HG02973 (cell line): Measurements from ENCODE around the gene DOC2B.
"Not testable (repeated sequence)": the region's sequence is repeated elsewhere in the genome, so short reads cannot be mapped to it uniquely, and the experiment has no call there.

ENCODE experiments used
- ATAC-seq: cut with Tn5 transposase; IDR thresholded peaks from one replicate; pipeline ENCODE4 v1.9.1; 2021; ENCODE audit warnings: moderate library complexity; ENCODE audit not compliant: unreplicated experiment

The DOC2B gene

GRCh38 chr17:146983-147761 is 34.3 kb downstream of the DOC2B start:
- no peak for ATAC-seq

GRCh38 chr17:146546-146945 is 34.9 kb downstream of the DOC2B start:
- no peak for ATAC-seq

- ATAC-seq, result no peak
These were observed 35.5 kb downstream of the DOC2B start for GRCh38 chr17:145671-146541.

DNA sequence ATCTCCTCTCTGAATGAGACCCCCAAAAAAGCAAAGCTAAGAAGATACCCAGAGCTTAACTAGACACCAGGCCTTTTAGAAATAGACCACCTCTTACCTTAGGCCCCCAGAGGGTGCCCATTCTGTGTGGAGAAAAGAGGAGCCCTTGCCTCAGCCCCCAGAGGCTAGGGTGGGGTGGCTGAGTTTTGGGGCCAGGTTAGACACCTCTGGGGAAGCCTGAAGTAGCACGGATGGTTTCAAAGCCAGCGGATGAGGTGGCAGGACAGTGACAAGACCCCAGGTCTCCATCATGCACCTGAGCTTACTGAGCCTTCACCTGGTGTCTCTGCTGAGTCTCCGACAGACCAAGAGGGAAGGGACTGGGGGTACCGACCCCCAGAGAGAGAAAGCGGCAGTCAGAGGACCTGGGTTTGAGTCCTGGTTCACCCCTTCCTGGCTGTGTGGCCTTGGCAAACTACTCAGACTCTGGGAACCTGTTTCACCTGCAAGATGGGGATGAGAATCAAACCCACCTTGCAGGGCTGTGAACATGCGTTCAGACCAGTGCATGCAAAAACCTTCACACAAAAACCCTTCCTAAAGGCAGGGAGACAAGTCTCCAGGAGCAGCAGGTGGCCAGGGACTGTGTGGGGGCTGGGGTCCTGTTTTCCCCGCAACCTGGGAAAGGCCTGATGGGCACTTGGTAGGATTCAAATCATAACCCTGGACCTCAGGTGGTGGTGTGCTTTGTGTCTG is 36.3 kb downstream of the DOC2B start:
- no peak for ATAC-seq

GRCh38 chr17:143785-144281 is 37.6 kb downstream of the DOC2B start:
- ATAC-seq, result peak; percentile 71

- no peak for ATAC-seq
These were observed 38.3 kb downstream of the DOC2B start for GRCh38 chr17:142876-143784.

- ATAC-seq, result no peak
These were observed 39.3 kb downstream of the DOC2B start for GRCh38 chr17:142102-142661.

DNA sequence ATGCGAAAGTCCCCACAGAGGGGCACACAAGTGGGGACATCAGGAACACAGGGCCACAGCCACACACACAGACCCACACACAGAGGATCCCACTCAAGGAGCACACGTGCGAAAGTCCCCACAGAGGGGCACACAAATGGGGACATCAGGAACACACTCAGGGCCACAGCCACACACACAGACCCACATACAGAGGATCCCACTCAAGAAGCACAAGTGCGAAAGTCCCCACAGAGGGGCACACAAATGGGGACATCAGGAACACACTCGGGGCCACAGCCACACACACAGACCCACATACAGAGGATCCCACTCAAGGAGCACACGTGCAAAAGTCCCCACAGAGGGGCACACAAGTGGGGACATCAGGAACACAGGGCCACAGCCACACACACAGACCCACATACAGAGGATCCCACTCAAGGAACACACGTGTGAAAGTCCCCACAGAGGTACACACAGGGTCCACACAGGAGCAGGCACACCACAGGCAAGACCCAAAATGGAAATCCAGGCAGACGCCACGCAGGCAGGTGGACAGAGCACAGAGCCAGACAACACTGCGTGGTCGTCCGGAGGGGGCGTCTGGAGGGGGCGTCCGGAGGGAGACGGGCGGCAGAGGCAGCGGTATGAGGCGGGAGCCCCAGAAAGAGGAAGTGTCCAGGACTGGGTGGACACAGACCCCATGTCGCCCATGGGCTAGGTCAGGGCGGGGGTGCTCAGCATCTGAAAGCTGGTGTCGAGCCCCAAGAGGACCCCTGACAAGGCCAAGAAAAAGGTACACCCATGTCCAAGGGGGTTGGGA is 41.8 kb downstream of the DOC2B start:
- ATAC-seq, result not testable (repeated sequence)

DNA sequence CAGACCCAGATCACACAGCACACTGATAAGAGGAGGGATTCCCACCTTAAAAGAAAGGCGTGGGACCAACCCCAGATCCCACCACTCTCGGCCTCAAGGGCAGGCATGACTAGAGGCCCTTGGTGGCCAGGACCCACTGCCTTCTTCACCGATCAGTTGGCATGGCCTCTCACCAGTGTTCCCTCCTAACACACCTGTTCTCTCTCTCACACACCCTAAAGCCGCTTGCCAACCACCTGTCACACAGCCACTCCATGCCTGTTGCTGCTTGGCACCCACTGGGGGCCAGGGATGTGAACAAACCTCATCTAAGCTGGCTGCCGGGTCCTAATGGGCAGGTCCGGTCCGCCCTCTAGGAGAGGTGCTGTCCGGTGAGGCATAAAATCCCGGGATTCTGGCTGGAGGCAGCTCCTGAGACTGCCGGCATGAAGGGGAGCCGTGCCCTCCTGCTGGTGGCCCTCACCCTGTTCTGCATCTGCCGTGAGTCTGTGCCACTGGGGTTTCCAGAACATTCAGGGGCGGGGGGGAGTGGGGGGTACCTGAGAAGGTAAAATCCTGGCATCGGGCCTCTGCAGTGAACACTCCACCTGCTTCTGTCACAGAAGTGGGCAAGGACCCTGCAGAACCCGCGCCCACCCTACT is 44.2 kb downstream of the DOC2B start, which contains the start of gene SCGB1C2:
Gene SCGB1C2, plus strand, starts transcription at position 404 of the 642 bp plus-strand sequence. Its CDS starts 22 bp downstream, at position 426.
- not testable (repeated sequence) for ATAC-seq

DNA sequence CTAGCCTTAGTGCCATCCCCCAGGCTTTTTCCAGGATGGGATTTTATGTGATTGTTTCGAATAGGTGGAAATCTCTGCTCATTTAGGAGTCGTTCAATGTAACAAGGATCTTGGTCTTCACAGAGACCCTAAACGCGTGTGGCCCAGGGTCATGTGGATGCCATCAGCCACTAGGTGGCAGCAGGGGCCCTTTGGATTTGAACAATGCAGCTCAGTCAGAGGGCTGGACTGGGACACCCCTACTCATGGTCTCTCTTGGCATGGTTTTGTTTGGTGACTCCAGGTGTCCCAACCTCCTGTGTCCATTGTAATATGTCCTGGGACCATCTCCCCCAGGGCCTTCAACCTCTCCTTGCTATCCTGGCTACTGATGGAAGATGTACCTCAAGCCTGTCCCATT is 44.9 kb downstream of the DOC2B start:
- not testable (repeated sequence) for ATAC-seq

GRCh38 chr17:135895-136294 is 45.6 kb downstream of the DOC2B start:
- ATAC-seq, result not testable (repeated sequence)

- not testable (repeated sequence) for ATAC-seq
These were observed 46.4 kb downstream of the DOC2B start for GRCh38 chr17:135022-135421.

GRCh38 chr17:134332-134785 is 47.1 kb downstream of the DOC2B start:
- ATAC-seq, result peak; percentile 77

DNA sequence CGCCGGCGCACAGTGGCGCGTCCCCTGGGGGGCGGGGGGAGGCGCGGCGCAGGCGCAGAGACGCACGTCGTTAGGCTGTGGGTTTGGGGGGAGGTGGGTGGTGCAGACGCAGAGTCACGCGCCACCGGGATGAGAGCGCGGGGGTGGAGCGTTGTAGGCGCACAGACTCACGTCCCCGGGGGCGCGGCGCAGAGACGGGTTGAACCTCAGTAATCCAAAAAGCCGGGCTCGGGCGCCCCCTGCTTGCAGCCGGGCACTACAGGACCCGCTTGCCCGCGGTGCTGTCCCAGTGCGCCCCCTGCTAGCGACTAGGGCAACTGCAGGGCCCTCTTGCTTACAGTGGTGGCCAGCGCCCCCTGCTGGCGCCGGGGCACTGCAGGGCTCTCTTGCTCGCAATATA is 47.5 kb downstream of the DOC2B start:
- not testable (repeated sequence) for ATAC-seq

- ATAC-seq, result not testable (repeated sequence)
These were observed 63.0 kb downstream of the DOC2B start for GRCh38 chr17:118339-118917.

- not testable (repeated sequence) for ATAC-seq
These were observed 68.3 kb downstream of the DOC2B start for GRCh38 chr17:113111-113510.
